A673 (cell line): ENCODE results near the gene SLC35E3. TPM values are rescaled to one million over a fixed set of nuclear protein-coding genes. Genes with fewer than 3 reads are reported as not detected.

Experiments
- BruUV-seq: library from RNA; stranded (reverse); fragments of 400-500 nt; replicated peaks from 2 replicates; lab custom pipeline; 2021; lab: Mats Ljungman, UMichigan
- CTCF ChIA-PET: fragments of 300-600 bp; sonication (Branson Sonifier 250); formaldehyde crosslinking; loops from one replicate; lab custom pipeline; 2022; ENCODE audit warnings: antibody characterized with exemption; lab: Charles Lee
- POLR2A ChIA-PET: fragments of 300-600 bp; sonication (Branson Sonifier 250); formaldehyde crosslinking; loops from one replicate; lab custom pipeline; 2022; ENCODE audit warnings: antibody characterized with exemption; ENCODE audit not compliant: low non-redundant PET; lab: Charles Lee
- DNase-seq: peaks from one replicate; pipeline ENCODE4 v3.0.0-alpha.2; 2015; ENCODE audit warnings: low spot score
- H3K27ac ChIP-seq: fragments of 200-600 bp; sonication (generic); 2 replicates; pipeline ENCODE4 v1.5.1; 2016; ENCODE audit warnings: mixed run types, low read depth, mild to moderate bottlenecking, mixed read lengths, antibody characterized with exemption, low read length; ENCODE audit not compliant: poor library complexity, severe bottlenecking
- H3K27me3 ChIP-seq: fragments of 200-600 bp; sonication (generic); replicated peaks from 2 replicates; pipeline ENCODE4 v1.6.1; 2017; ENCODE audit warnings: mixed run types, low read depth, mild to moderate bottlenecking, mixed read lengths, antibody characterized with exemption, low read length; ENCODE audit not compliant: insufficient read depth, poor library complexity
- H3K36me3 ChIP-seq: fragments of 200-600 bp; sonication (generic); 2 replicates; pipeline ENCODE4 v1.6.1; 2016; ENCODE audit warnings: mixed run types, mild to moderate bottlenecking, mixed read lengths, antibody characterized with exemption, low read length; ENCODE audit not compliant: insufficient read depth, poor library complexity, severe bottlenecking
- H3K4me1 ChIP-seq: fragments of 200-600 bp; sonication (generic); 2 replicates; pipeline ENCODE4 v1.6.1; 2017; ENCODE audit warnings: mixed run types, mild to moderate bottlenecking, mixed read lengths, antibody characterized with exemption, low read length; ENCODE audit not compliant: insufficient read depth, poor library complexity, severe bottlenecking
- H3K4me3 ChIP-seq: fragments of 200-600 bp; sonication (generic); 2 replicates; pipeline ENCODE4 v1.5.1; 2016; ENCODE audit warnings: low read depth, mixed run types, mild to moderate bottlenecking, mixed read lengths, low read length; ENCODE audit not compliant: poor library complexity, severe bottlenecking
- H3K9me3 ChIP-seq: fragments of 200-600 bp; sonication (generic); 2 replicates; pipeline ENCODE4 v1.6.1; 2016; ENCODE audit warnings: mixed run types, low read depth, mild to moderate bottlenecking, mixed read lengths, antibody characterized with exemption, low read length; ENCODE audit not compliant: poor library complexity, severe bottlenecking
- EZH2 ChIP-seq: fragments of 200-600 bp; sonication (generic); IDR thresholded peaks from 2 replicates; pipeline ENCODE4 v1.6.1; 2017; ENCODE audit warnings: borderline replicate concordance, low read depth, mild to moderate bottlenecking, mixed read lengths, antibody characterized with exemption, low read length; ENCODE audit not compliant: poor library complexity, severe bottlenecking
- intact Hi-C: fragments of 100-400 bp; cut with micrococcal nuclease; formaldehyde crosslinking; loops from one replicate; pipeline ENCODE4 v1.10.0; 2022; ENCODE audit not compliant: unreplicated experiment
- total RNA-seq: library from RNA; stranded (reverse); gene quantifications from 2 replicates; pipeline ENCODE4 v1.2.3, GENCODE V29; 2021
- TF ChIP-seq, protein P1 (sequence below): fragments of 300-800, 200-600 bp; sonication (generic); conservative IDR thresholded peaks from 2 replicates; pipeline ENCODE4 v1.5.1; 2017; ENCODE audit warnings: low read depth, mild to moderate bottlenecking, antibody characterized with exemption, low read length, moderate library complexity, mixed read lengths

The SLC35E3 gene
- total RNA-seq, 1 experiment from 2014 or later: 10.1 TPM

GRCh38 chr12:68745376-68745903, 536 bp upstream of the SLC35E3 start:
- H3K36me3 ChIP-seq: peaks cover 6% of the 10 kb centered on the region
- intact Hi-C loops: no loop called here
- no peaks in the 10 kb centered on the region for H3K9me3 ChIP-seq
- peak overlapping the region; percentile 75 for H3K4me3 ChIP-seq
- no TSS peak for BruUV-seq
- no peaks in the 10 kb centered on the region for H3K27me3 ChIP-seq
- peaks cover 14% of the 10 kb centered on the region for H3K4me1 ChIP-seq
- H3K27ac ChIP-seq: peak overlapping the region; percentile 73
- ChIA-PET POLR2A (no interaction called here), CTCF (no interaction called here)
- DNase-seq: peak; percentile 7
- no peak for TF ChIP-seq EZH2
- TF ChIP-seq, protein P1, sequence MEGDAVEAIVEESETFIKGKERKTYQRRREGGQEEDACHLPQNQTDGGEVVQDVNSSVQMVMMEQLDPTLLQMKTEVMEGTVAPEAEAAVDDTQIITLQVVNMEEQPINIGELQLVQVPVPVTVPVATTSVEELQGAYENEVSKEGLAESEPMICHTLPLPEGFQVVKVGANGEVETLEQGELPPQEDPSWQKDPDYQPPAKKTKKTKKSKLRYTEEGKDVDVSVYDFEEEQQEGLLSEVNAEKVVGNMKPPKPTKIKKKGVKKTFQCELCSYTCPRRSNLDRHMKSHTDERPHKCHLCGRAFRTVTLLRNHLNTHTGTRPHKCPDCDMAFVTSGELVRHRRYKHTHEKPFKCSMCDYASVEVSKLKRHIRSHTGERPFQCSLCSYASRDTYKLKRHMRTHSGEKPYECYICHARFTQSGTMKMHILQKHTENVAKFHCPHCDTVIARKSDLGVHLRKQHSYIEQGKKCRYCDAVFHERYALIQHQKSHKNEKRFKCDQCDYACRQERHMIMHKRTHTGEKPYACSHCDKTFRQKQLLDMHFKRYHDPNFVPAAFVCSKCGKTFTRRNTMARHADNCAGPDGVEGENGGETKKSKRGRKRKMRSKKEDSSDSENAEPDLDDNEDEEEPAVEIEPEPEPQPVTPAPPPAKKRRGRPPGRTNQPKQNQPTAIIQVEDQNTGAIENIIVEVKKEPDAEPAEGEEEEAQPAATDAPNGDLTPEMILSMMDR: no peak

DNA sequence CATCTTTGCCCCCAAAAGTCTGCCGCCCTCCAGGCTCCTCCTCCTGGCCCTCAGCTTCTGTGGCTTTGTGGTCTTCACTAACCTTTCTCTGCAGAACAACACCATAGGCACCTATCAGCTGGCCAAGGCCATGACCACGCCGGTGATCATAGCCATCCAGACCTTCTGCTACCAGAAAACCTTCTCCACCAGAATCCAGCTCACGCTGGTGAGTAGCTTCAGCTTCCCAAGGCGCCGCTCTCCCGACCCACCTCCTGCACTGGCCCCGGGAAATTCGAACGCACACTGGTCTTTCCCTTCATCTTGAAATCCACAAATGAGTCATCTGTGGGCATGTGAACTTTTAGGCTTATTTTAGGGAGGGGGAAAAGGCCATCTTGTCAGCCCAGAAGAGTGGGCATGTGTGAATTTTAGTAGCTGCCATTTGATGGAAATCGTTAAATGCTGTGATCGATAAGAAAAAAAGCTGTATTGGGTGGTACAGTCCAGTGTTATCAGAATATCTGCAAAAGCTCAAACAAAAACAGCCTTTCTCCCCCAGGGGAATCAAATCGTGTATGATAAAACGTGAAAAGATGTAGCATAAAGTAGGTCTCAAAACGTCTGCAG, 700 bp downstream of the SLC35E3 start:
- intact Hi-C loops: no loop called here
- BruUV-seq: no TSS peak
- ChIA-PET CTCF (interaction anchor here (0.6 kb wide), 1 partner anchor 9 kb away, joined by 4 read pairs; no protein-coding TSS in a partner anchor), POLR2A (interaction anchor here (0.6 kb wide), 1 partner anchor 25 kb away, joined by 7 read pairs; no protein-coding TSS in a partner anchor)
- H3K36me3 ChIP-seq: peaks cover 6% of the 10 kb centered on the region
- H3K27me3 ChIP-seq: no peaks in the 10 kb centered on the region
- H3K9me3 ChIP-seq: no peaks in the 10 kb centered on the region
- DNase-seq: peak; percentile 53
- no peak for TF ChIP-seq EZH2
- TF ChIP-seq, protein P1: no peak
- H3K4me1 ChIP-seq: peaks cover 14% of the 10 kb centered on the region
- H3K27ac ChIP-seq: peak overlapping the region; percentile 73
- H3K4me3 ChIP-seq: peak overlapping the region; percentile 75

GRCh38 chr12:68749443-68749842, 3.5 kb downstream of the SLC35E3 start:
- ChIA-PET CTCF (no interaction called here), POLR2A (no interaction called here)
- Histone ChIP-seq H3K27ac (no peak overlapping the region), H3K36me3 (peaks cover 4% of the 10 kb centered on the region), H3K4me1 (peaks cover 14% of the 10 kb centered on the region), H3K9me3 (no peaks in the 10 kb centered on the region), H3K27me3 (no peaks in the 10 kb centered on the region), H3K4me3 (no peak overlapping the region)
- DNase-seq: no peak
- TF ChIP-seq, protein P1: no peak
- TF ChIP-seq EZH2: no peak
- intact Hi-C loops: no loop called here
- no TSS peak for BruUV-seq
